K562 (cell line): ENCODE results near the gene FBXO17. TPM values are rescaled to one million over a fixed set of nuclear protein-coding genes. Genes with fewer than 3 reads are reported as not detected.
A peak's percentile ranks its signal among the peaks of the same experiment; 100 is the strongest.

Experiments
- CBX8 ChIP-seq: fragments of 200-600 bp; sonication (generic); IDR thresholded peaks from 2 replicates; pipeline ENCODE4 v1.6.1; 2012; ENCODE audit warnings: borderline replicate concordance, mixed run types, low read depth, mild to moderate bottlenecking, moderate library complexity, mixed read lengths, low read length, control low read depth, inconsistent platforms; ENCODE audit not compliant: poor library complexity, severe bottlenecking; ENCODE audit errors: extremely low read depth
- FIP1L1 ChIP-seq: fragments of 200-400 bp; formaldehyde crosslinking; IDR thresholded peaks from 2 replicates; pipeline ENCODE4 v1.6.1; 2018; ENCODE audit warnings: mild to moderate bottlenecking, low read depth, low read length; ENCODE audit not compliant: poor library complexity, severe bottlenecking
- FOXJ2 ChIP-seq: fragments of 200-800 bp; sonication (Bioruptor generic); IDR thresholded peaks from 2 replicates; pipeline ENCODE4 v1.6.1; 2016; ENCODE audit warnings: missing genetic modification characterization, missing compliant biosample characterization
- MCM7 ChIP-seq, 2 experiments: fragments of 450-650 bp; IDR thresholded peaks; 2 replicates each; pipeline ENCODE4 v1.6.1; 2016 to 2018
- MED1 ChIP-seq: sonication (generic); formaldehyde crosslinking; IDR thresholded peaks from 2 replicates; pipeline ENCODE4 v1.8.1; 2023; ENCODE audit warnings: missing genetic modification reagents, borderline replicate concordance
- MEF2D ChIP-seq: conservative IDR thresholded peaks from 2 replicates; pipeline ENCODE4 v1.6.1; 2016; ENCODE audit warnings: low read depth, missing genetic modification characterization, missing compliant biosample characterization
- NR2C1 ChIP-seq, 2 experiments: fragments of 450-650 bp; IDR thresholded peaks; 2 replicates each; pipeline ENCODE4 v1.6.1; 2017; ENCODE audit warnings: mild to moderate bottlenecking in 2 of 2, antibody characterized with exemption in 1 of 2, inconsistent platforms in 1 of 2, missing compliant biosample characterization in 1 of 2, missing genetic modification characterization in 1 of 2
- SMAD3 ChIP-seq: fragments of 450-650 bp; formaldehyde crosslinking; conservative IDR thresholded peaks from 2 replicates; pipeline ENCODE4 v1.4.0; 2020; ENCODE audit warnings: mild to moderate bottlenecking
- TEAD2 ChIP-seq: fragments of 450-650 bp; IDR thresholded peaks from 2 replicates; pipeline ENCODE4 v1.6.1; 2016; ENCODE audit warnings: missing genetic modification characterization, control low read depth, missing compliant biosample characterization
- ZNF311 ChIP-seq: fragments of 250-450 bp; sonication (Bioruptor Pico); IDR thresholded peaks from 2 replicates; pipeline ENCODE4 v1.4.0; 2020; ENCODE audit warnings: mild to moderate bottlenecking, moderate library complexity
- ZNF583 ChIP-seq: fragments of 250-450 bp; sonication (Bioruptor Pico); IDR thresholded peaks from 2 replicates; pipeline ENCODE4 v1.4.0; 2020
- ZNF584 ChIP-seq: fragments of 200-800 bp; sonication (Bioruptor generic); IDR thresholded peaks from 2 replicates; pipeline ENCODE4 v1.6.1; 2016; ENCODE audit warnings: low read depth, mild to moderate bottlenecking, missing genetic modification characterization, missing compliant biosample characterization
- ZNF766 ChIP-seq: fragments of 200-800 bp; sonication (Bioruptor generic); conservative IDR thresholded peaks from 2 replicates; pipeline ENCODE4 v1.6.1; 2016; ENCODE audit warnings: missing genetic modification characterization, missing compliant biosample characterization
- polyA plus RNA-seq, 8 experiments: library from polyadenylated mRNA; depleted of rRNA in 4 of 8; stranded (reverse) in 5 of 8; unstranded in 3 of 8; fragments of >200 nt; fragmentation: Nextera tagmentation in 2 of 8; fragmentation: Illumina TruSeq in 1 of 8; extraction: Ambion mirVana in 2 of 8; extraction: Trizol in 1 of 8; gene quantifications; 2 replicates each; pipeline versions ENCODE4 v1.2.1 to v1.2.3, GENCODE V29; 2011 to 2014; ENCODE audit warnings: inconsistent platforms in 1 of 8, missing spikeins in 1 of 8
- total RNA-seq, 7 experiments: library from RNA; depleted of rRNA in 6 of 7; stranded (reverse); fragments of >200 nt in 6 of 7; fragmentation: Illumina TruSeq in 2 of 7; extraction: Trizol in 2 of 7; gene quantifications; 2 replicates each; pipeline versions ENCODE4 v1.2.1 to v1.2.3, GENCODE V29; 2011 to 2021; ENCODE audit warnings: low replicate concordance in 1 of 7
- TF ChIP-seq, protein P1 (sequence below): fragments of 200-800 bp; sonication (Bioruptor generic); IDR thresholded peaks from 2 replicates; pipeline ENCODE4 v1.6.1; 2016; ENCODE audit warnings: missing genetic modification characterization, missing compliant biosample characterization
- TF ChIP-seq, protein P2 (sequence below): fragments of 200-800 bp; sonication (Bioruptor generic); IDR thresholded peaks from 2 replicates; pipeline ENCODE4 v1.6.1; 2017; ENCODE audit warnings: missing genetic modification characterization, missing compliant biosample characterization
- TF ChIP-seq, protein P3 (sequence below): sonication (generic); formaldehyde crosslinking; IDR thresholded peaks from 2 replicates; pipeline ENCODE4 v1.8.1; 2023; ENCODE audit warnings: mild to moderate bottlenecking, missing genetic modification reagents
- TF ChIP-seq, protein P4 (sequence below): fragments of 250-450 bp; sonication (Bioruptor Pico); IDR thresholded peaks from 2 replicates; pipeline ENCODE4 v1.8.0; 2022; ENCODE audit warnings: moderate library complexity, mild to moderate bottlenecking, inconsistent platforms

Gene FBXO17
- total and polyA plus RNA-seq, 9 of the 15 experiments (the other 6 are each of a cell fraction or from before 2014, with no cell fraction given), result 4.1 to 27.1 (median 19.0) TPM

DNA sequence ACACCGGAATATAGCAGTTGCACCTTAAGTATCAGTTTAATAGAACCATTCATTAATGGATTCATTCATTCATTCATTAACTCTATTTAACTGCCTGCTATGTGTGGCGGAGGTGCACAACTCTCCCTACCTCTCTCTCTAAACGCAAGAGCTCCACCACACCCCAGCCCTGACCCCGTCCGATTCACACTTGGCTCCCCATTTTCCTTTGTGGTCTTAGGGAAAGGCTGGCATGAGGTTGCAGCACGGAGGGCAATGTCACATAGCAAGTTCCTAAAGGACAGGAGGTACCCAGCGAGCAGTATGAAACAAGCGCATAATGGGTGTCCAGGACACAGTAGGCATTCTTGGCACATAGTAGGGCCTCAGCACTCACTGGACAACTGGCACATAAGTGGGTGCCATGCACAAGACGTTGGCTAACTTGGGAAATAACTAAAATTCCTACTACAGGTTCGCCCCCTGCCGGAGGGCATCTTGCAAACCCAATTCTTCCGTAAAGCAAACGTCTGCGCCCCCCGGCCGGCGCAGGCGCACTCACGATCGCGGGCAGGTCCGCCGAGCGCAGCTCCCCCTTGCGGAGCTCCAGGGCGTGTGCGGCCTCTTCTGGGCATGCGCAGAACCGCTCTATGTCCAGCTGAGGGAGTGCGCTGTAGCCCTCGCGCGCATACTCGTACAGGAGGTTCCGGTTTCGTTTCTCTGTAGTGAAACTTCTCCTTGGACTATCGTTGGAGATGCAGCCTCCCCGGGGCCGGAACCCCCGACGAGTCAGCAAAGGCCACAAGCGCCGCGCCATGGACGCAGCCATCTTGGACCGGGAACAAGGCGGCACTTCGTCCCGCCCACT, 45.4 kb downstream of the FBXO17 start, which contains the start of gene SARS2 (continued):
- TF ChIP-seq FOXJ2 (tag) (no peak), ZNF583 (no peak; the same call in 1 of the 2 replicates), FIP1L1 (peak; percentile 42), CBX8 (no peak), TEAD2 (tag) (no peak), SMAD3 (CRISPR knock-in tag) (no peak), MEF2D (peak; percentile 59; the same call in 1 of the 2 replicates), ZNF766 (CRISPR knock-in tag) (no peak), MCM7 (IDR thresholded peaks at IDR 0.05) (no peak), NR2C1 (IDR thresholded peaks at IDR 0.05) (0 out of 2 replicates have a peak, but pooled peaks have one; percentile 46), NR2C1 (tag; IDR thresholded peaks at IDR 0.05) (0 out of 2 replicates have a peak, but pooled peaks have one; percentile 12), ZNF584 (CRISPR knock-in tag) (no peak), ZNF311 (CRISPR knock-in tag) (no peak), MED1 (CRISPR knock-in tag) (no peak)
- TF ChIP-seq, protein P1, sequence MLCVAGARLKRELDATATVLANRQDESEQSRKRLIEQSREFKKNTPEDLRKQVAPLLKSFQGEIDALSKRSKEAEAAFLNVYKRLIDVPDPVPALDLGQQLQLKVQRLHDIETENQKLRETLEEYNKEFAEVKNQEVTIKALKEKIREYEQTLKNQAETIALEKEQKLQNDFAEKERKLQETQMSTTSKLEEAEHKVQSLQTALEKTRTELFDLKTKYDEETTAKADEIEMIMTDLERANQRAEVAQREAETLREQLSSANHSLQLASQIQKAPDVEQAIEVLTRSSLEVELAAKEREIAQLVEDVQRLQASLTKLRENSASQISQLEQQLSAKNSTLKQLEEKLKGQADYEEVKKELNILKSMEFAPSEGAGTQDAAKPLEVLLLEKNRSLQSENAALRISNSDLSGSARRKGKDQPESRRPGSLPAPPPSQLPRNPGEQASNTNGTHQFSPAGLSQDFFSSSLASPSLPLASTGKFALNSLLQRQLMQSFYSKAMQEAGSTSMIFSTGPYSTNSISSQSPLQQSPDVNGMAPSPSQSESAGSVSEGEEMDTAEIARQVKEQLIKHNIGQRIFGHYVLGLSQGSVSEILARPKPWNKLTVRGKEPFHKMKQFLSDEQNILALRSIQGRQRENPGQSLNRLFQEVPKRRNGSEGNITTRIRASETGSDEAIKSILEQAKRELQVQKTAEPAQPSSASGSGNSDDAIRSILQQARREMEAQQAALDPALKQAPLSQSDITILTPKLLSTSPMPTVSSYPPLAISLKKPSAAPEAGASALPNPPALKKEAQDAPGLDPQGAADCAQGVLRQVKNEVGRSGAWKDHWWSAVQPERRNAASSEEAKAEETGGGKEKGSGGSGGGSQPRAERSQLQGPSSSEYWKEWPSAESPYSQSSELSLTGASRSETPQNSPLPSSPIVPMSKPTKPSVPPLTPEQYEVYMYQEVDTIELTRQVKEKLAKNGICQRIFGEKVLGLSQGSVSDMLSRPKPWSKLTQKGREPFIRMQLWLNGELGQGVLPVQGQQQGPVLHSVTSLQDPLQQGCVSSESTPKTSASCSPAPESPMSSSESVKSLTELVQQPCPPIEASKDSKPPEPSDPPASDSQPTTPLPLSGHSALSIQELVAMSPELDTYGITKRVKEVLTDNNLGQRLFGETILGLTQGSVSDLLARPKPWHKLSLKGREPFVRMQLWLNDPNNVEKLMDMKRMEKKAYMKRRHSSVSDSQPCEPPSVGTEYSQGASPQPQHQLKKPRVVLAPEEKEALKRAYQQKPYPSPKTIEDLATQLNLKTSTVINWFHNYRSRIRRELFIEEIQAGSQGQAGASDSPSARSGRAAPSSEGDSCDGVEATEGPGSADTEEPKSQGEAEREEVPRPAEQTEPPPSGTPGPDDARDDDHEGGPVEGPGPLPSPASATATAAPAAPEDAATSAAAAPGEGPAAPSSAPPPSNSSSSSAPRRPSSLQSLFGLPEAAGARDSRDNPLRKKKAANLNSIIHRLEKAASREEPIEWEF (CRISPR knock-in tag), result no peak
- TF ChIP-seq, protein P2, sequence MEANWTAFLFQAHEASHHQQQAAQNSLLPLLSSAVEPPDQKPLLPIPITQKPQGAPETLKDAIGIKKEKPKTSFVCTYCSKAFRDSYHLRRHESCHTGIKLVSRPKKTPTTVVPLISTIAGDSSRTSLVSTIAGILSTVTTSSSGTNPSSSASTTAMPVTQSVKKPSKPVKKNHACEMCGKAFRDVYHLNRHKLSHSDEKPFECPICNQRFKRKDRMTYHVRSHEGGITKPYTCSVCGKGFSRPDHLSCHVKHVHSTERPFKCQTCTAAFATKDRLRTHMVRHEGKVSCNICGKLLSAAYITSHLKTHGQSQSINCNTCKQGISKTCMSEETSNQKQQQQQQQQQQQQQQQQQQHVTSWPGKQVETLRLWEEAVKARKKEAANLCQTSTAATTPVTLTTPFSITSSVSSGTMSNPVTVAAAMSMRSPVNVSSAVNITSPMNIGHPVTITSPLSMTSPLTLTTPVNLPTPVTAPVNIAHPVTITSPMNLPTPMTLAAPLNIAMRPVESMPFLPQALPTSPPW, result peak; percentile 60
- TF ChIP-seq, protein P3, sequence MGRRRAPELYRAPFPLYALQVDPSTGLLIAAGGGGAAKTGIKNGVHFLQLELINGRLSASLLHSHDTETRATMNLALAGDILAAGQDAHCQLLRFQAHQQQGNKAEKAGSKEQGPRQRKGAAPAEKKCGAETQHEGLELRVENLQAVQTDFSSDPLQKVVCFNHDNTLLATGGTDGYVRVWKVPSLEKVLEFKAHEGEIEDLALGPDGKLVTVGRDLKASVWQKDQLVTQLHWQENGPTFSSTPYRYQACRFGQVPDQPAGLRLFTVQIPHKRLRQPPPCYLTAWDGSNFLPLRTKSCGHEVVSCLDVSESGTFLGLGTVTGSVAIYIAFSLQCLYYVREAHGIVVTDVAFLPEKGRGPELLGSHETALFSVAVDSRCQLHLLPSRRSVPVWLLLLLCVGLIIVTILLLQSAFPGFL (CRISPR knock-in tag), result no peak
- TF ChIP-seq, protein P4, sequence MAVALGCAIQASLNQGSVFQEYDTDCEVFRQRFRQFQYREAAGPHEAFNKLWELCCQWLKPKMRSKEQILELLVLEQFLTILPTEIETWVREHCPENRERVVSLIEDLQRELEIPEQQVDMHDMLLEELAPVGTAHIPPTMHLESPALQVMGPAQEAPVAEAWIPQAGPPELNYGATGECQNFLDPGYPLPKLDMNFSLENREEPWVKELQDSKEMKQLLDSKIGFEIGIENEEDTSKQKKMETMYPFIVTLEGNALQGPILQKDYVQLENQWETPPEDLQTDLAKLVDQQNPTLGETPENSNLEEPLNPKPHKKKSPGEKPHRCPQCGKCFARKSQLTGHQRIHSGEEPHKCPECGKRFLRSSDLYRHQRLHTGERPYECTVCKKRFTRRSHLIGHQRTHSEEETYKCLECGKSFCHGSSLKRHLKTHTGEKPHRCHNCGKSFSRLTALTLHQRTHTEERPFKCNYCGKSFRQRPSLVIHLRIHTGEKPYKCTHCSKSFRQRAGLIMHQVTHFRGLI, result 0 out of 2 replicates have a peak, but pooled peaks have one; percentile 22
